Measurements from ENCODE around the gene OSCAR.

Gene OSCAR

GRCh38 chr19:54094426-54095000 lies 6.1 kb downstream of the OSCAR start:
- no peak for DNase-seq (ENCODE audit: low read depth in 2 of 2)

DNA sequence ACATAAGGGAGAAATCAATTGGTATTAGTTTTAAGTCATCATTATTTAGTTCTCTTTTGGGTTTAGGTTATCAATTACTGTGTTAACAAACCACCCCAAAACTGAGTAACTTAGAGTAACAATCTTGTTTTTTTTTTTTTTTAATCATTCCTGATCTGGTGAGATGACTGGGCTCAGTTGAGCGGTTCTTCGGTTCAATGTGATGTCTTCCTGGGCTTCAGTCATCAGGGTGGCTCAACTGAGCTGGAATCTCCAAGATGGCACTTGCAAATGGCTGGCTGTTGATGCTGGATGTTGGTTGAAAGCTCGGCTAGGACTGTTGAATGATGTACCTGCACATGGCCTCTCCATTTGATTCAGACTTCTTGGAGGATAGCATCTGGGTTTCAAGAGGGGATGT lies 16.2 kb downstream of the OSCAR start:
- DNase-seq (ENCODE audit: low read depth in 2 of 2) = no peak

- no peak for DNase-seq (ENCODE audit: low read depth in 2 of 2)
Measured at GRCh38 chr19:54081032-54081431, 19.6 kb downstream of the OSCAR start, which contains the start of gene TARM1. TSS of gene TARM1 (minus strand) at chr19:54081365. CDS start at chr19:54081340, 25 bp downstream.

DNA sequence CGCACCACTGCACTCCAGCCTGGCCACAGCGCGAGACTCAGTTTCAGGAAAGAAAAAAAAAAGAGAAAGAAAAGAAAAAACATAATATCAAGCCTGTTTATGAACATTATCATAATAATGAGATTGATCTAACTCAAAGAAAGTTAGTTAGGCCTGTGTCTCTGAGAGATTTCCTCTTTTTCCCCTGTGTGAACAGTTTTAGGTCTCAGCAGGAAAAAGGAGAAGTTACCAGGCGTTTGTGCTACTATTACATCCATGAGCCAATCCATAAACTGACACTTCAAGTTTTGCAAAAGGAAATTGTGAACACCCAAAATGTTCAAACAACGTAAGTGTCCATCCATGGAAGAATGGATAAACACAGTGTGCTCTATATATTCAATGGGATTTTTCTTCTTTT lies 23.3 kb downstream of the OSCAR start:
- no peak for DNase-seq (ENCODE audit: low read depth in 2 of 2)

DNA sequence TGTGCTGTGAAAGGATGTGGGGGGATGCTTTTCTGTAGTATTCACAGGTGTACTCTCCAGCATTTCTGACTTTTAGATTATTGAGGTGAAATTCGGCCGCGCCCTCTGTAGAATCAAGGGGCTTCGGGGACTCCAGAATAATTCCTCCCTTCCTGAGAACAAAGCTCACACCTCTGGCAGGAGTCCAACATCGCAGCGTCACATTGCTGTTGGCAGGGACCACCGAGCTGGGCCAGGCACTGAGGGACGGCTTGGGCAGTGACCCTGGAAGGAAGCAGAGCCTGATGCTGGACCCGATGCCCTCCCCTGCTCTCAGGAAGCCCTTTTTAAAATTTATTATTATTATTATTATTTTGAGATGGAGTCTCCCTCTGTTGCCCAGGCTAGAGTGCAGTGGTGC lies 25.8 kb downstream of the OSCAR start:
- DNase-seq (ENCODE audit: low read depth in 2 of 2) = no peak

DNA sequence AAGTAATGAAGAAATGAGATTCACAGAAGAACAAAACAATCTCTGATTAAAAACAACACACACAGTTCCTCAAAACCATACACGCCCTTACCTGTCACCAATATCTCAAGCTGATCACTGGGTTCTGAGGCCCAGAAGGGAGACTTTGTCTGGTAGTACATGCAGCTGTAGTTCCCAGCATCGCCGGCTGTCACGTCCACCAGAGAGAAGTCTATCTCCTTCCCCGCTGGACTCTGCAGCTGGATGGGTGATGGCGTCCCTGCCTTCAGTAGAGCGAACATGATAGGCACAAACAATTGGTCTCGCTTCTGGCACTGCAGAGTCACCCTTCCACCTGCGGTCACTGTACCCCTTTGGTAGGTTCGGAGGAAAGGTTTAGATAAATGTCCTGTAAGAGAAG lies 26.8 kb downstream of the OSCAR start:
- DNase-seq (ENCODE audit: low read depth in 2 of 2) = no peak

DNA sequence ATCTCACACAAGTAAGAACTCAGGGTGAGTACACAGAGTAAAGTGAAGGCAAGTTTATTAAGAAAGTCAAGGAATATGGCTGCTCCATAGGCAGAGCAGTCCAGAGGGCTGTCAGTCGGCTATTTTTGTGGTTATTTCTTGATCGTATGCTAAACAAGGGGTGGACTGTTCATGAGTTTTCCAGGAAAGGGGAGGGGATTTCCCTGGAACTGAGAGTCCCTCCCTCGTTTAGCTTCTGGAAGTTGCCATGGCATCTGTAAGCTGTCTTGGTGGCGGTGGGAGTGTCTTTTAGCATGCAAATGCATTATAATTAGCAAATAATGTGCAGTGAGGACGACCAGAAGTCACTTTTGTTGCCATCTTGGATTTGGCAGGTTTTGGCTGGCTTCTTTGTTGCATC lies 31.1 kb downstream of the OSCAR start:
- no peak for DNase-seq (ENCODE audit: low read depth in 2 of 2)

DNA sequence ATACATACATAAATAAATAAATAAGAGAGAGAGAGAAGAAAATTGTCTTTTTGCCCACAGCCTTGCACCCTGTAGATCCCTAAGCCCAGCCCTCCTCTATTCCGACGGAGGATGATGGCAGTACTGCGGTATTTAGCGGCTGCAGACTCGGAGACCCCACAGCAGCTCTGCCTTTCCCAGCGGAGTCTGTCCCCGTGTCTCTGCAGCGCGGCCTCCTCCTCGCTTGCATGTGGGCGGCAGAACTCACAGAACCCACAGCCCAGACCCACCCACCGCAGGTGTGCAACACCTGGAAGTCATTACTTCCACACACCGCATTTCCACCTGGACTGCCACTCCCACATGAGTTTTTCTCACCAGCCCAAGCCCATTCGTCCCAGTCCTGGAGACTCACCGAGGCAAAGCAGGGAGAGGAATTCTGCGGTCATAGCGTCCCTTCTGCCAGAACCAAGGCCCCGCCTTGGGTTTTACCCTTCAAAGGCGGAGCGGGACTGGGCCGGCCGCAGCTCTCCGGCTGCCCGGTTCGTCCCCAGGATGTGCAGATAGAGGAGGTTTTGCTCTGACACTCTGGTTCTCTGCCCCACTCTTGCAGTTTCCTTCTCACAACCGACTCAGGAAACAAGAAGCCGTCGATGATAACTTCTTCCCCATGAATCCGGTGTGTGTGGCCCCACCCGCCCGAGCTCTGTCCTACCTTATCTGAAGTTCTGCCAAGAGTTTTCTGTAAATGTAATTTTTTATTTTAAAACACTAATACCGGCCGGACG lies 37.1 kb downstream of the OSCAR start, which contains the start of gene VSTM1:
Gene VSTM1 (minus strand): TSS at position 548 of the 767 bp plus-strand sequence. CDS start 120 bp downstream, at position 428.
- no peak for DNase-seq (ENCODE audit: low read depth in 2 of 2)

GRCh38 chr19:54062643-54063042 lies 38.0 kb downstream of the OSCAR start:
- no peak for DNase-seq (ENCODE audit: low read depth in 2 of 2)

DNA sequence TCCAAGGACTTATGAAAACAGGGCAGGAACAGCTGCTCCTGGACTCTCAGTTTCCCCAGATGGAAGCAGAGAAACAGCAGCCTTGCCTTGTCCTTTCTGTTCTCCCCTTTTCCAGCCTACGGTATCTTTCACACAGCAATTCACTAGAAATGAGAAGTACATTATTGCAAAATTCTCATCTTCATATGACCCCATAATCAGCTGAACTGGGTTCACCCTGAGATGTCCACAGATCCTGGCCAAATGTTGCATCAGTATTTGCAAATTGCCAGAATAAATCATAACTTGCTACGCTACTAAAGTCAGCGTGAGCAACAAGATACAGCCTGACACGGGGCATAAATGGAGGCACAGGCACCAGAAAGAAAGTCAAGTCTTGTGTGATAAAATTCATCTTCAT lies 53.0 kb downstream of the OSCAR start:
- no peak for DNase-seq (ENCODE audit: low read depth in 2 of 2)

DNA sequence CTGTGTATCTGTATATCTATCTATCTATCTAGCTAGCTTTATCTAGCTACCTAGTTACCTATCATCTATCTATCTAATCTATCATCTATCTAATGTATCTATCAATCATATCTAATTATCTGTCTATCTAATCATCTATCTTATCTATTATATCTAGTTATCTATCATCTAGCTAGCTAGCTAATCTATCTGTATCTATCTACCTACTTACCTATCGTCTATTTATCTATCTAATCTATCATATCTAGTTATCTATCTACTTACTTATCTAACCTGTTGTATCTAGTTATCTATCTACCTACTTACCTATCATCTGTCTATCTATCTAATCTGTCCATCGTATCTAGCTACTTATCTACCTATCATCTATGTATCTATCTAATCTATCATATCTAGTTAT lies 54.8 kb downstream of the OSCAR start:
- no peak for DNase-seq (ENCODE audit: low read depth in 2 of 2)
